Karpas-422 (cell line): Measurements from ENCODE around the gene EFHD1. TPM values are rescaled to one million over a fixed set of nuclear protein-coding genes. Genes with fewer than 3 reads are reported as not detected.

Experiments
- DNase-seq: peaks from one replicate; pipeline ENCODE4 v3.0.0-alpha.2; 2015
- H2AFZ ChIP-seq: fragments of 200-600 bp; sonication (generic); 2 replicates; pipeline ENCODE4 v1.6.1; 2014; ENCODE audit warnings: antibody characterized with exemption, low read length, mixed read lengths
- H3K27ac ChIP-seq: fragments of 200-600 bp; sonication (generic); 2 replicates; pipeline ENCODE4 v1.5.1; 2014; ENCODE audit warnings: mild to moderate bottlenecking, low read length, moderate library complexity
- H3K27me3 ChIP-seq: fragments of 200-600 bp; sonication (generic); 2 replicates; pipeline ENCODE4 v1.6.1; 2014; ENCODE audit warnings: low read length, mixed read lengths
- H3K36me3 ChIP-seq: fragments of 200-600 bp; sonication (generic); 2 replicates; pipeline ENCODE4 v1.6.1; 2014; ENCODE audit warnings: low read length, mixed read lengths; ENCODE audit not compliant: insufficient read depth
- H3K4me1 ChIP-seq: fragments of 200-600 bp; sonication (generic); 2 replicates; pipeline ENCODE4 v1.6.1; 2014; ENCODE audit warnings: mild to moderate bottlenecking, low read length, mixed read lengths
- H3K4me2 ChIP-seq: fragments of 200-600 bp; sonication (generic); 2 replicates; pipeline ENCODE4 v1.6.1; 2014; ENCODE audit warnings: low read length, low read depth, mild to moderate bottlenecking; ENCODE audit not compliant: poor library complexity, severe bottlenecking
- H3K4me3 ChIP-seq: fragments of 200-600 bp; sonication (generic); 2 replicates; pipeline ENCODE4 v1.5.1; 2014; ENCODE audit warnings: mild to moderate bottlenecking, antibody characterized with exemption, low read length, mixed read lengths
- H3K79me2 ChIP-seq: fragments of 200-600 bp; sonication (generic); 2 replicates; pipeline ENCODE4 v1.6.1; 2014; ENCODE audit warnings: mild to moderate bottlenecking, low read length, mixed read lengths
- H3K9ac ChIP-seq: fragments of 200-600 bp; sonication (generic); 2 replicates; pipeline ENCODE4 v1.6.0; 2014; ENCODE audit warnings: low read length
- H3K9me2 ChIP-seq: fragments of 200-600 bp; sonication (generic), shearing (Covaris generic); replicated peaks from 2 replicates; pipeline ENCODE4 v1.6.0; 2014; ENCODE audit warnings: mild to moderate bottlenecking, low read length, moderate library complexity; ENCODE audit not compliant: insufficient read depth
- H3K9me3 ChIP-seq: fragments of 300-700, 200-600 bp; sonication (generic); 2 replicates; pipeline ENCODE4 v1.6.1; 2014; ENCODE audit warnings: low read length, mixed read lengths
- H4K20me1 ChIP-seq: fragments of 200-600 bp; sonication (generic); 2 replicates; pipeline ENCODE4 v1.6.1; 2014; ENCODE audit warnings: mild to moderate bottlenecking, antibody characterized with exemption, low read length, low read depth; ENCODE audit not compliant: insufficient read depth
- total RNA-seq: library from RNA; depleted of rRNA; stranded (reverse); fragments of >200 nt; shearing (Covaris generic); gene quantifications from 2 replicates; pipeline ENCODE4 v1.2.3, GENCODE V29; 2014; ENCODE audit warnings: low replicate concordance; rRNA removed

EFHD1 gene, protein sequence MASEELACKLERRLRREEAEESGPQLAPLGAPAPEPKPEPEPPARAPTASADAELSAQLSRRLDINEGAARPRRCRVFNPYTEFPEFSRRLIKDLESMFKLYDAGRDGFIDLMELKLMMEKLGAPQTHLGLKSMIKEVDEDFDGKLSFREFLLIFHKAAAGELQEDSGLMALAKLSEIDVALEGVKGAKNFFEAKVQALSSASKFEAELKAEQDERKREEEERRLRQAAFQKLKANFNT
- total RNA-seq: not detected in 2 replicates

GRCh38 chr2:232633413-232634205, at the start of gene EFHD1:
Gene EFHD1, plus strand, starts transcription at chr2:232633604. Its CDS starts 101 bp downstream, at chr2:232633705.
- Histone ChIP-seq H3K4me2 (no peak within 1 kb of the TSS), H3K9ac (no peak within 1 kb of the TSS), H3K36me3 (no peaks in the 10 kb centered on the region), H3K9me2 (no peaks in the 10 kb centered on the region), H4K20me1 (no peaks in the 10 kb centered on the region), H2AFZ (no peak within 1 kb of the TSS), H3K4me1 (no peaks in the 10 kb centered on the region), H3K79me2 (no peaks in the 10 kb centered on the region), H3K27me3 (no peaks in the 10 kb centered on the region), H3K27ac (no peak within 1 kb of the TSS), H3K4me3 (no peak within 1 kb of the TSS), H3K9me3 (no peaks in the 10 kb centered on the region)
- DNase-seq: no peak

DNA sequence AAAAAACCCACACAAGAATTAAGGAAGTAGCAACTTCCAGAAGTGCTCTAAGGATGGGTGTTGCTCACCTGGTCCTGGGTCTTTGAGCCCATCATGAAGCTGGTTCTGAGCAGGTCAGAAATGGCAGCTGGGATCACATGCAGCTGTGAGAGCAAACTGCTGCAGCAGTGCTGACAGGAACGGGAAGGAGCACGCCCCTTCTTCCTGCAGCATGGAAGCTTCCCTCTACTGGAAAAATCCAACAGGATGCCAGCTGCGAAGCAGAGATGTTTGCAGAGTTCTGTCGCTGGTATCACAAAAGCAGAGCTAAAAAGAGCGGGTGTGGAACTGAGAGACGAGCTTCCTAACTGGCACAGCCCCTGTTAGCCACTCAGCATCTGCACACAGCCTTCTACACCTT, 49.2 kb upstream of the EFHD1 start:
- H3K4me1 ChIP-seq: peaks cover 19% of the 10 kb centered on the region
- no peak overlapping the region for H3K4me3 ChIP-seq
- no peak overlapping the region for H3K9ac ChIP-seq
- no peaks in the 10 kb centered on the region for H3K27me3 ChIP-seq
- H3K4me2 ChIP-seq: no peak overlapping the region
- no peaks in the 10 kb centered on the region for H3K79me2 ChIP-seq
- H3K36me3 ChIP-seq: 0 out of 2 replicates have a peak, but pooled peaks cover 3% of the 10 kb centered on the region
- H2AFZ ChIP-seq: no peak overlapping the region
- H3K27ac ChIP-seq: no peak overlapping the region
- DNase-seq: no peak
- no peaks in the 10 kb centered on the region for H3K9me3 ChIP-seq
- H4K20me1 ChIP-seq: no peaks in the 10 kb centered on the region
- no peaks in the 10 kb centered on the region for H3K9me2 ChIP-seq

DNA sequence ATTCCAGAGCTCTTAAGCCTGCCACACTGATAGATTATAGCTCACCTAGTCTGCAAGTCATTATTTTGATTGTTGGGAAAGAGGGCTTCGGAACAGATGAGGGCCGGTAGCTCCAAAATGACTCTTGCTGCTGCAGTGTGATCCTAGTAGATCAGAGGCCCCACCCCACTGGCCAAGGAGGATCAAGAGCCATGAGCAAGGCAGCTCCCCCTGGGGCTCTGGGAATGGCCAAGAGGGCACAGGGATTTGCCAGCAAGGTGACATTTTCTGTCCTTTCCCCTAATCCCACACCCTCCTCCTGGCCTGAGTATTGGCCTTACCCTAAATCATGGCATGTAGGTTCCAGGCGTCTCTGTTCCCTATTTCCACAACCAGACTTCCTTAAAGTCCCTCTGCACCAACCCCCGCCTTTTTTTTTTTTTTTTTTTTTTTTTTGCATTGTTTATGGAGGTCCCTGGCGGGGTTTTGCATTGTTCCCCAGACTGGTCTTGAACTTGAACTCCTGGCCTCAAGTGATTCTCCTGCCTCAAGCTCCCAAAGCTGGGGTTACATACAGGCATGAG, 46.4 kb upstream of the EFHD1 start:
- H3K9me2 ChIP-seq: no peaks in the 10 kb centered on the region
- H4K20me1 ChIP-seq: no peaks in the 10 kb centered on the region
- H3K27me3 ChIP-seq: no peaks in the 10 kb centered on the region
- no peaks in the 10 kb centered on the region for H3K36me3 ChIP-seq
- no peak overlapping the region for H2AFZ ChIP-seq
- no peaks in the 10 kb centered on the region for H3K79me2 ChIP-seq
- H3K9me3 ChIP-seq: no peaks in the 10 kb centered on the region
- H3K4me3 ChIP-seq: no peak overlapping the region
- no peak overlapping the region for H3K4me2 ChIP-seq
- peaks cover 2% of the 10 kb centered on the region for H3K4me1 ChIP-seq
- DNase-seq: no peak
- no peak overlapping the region for H3K27ac ChIP-seq
- no peak overlapping the region for H3K9ac ChIP-seq

- no peak overlapping the region for H2AFZ ChIP-seq
- no peak overlapping the region for H3K4me3 ChIP-seq
- H3K79me2 ChIP-seq: no peaks in the 10 kb centered on the region
- H3K9ac ChIP-seq: no peak overlapping the region
- no peak overlapping the region for H3K4me2 ChIP-seq
- H3K4me1 ChIP-seq: no peaks in the 10 kb centered on the region
- H3K9me3 ChIP-seq: no peaks in the 10 kb centered on the region
- no peak overlapping the region for H3K27ac ChIP-seq
- DNase-seq: no peak
- H3K9me2 ChIP-seq: no peaks in the 10 kb centered on the region
- H3K27me3 ChIP-seq: no peaks in the 10 kb centered on the region
- no peaks in the 10 kb centered on the region for H3K36me3 ChIP-seq
- no peaks in the 10 kb centered on the region for H4K20me1 ChIP-seq
Measured at GRCh38 chr2:232587512-232587911, 45.9 kb upstream of the EFHD1 start.

- H3K4me2 ChIP-seq: no peak overlapping the region
- H3K4me3 ChIP-seq: no peak overlapping the region
- H3K9me2 ChIP-seq: no peaks in the 10 kb centered on the region
- no peak overlapping the region for H3K9ac ChIP-seq
- H4K20me1 ChIP-seq: no peaks in the 10 kb centered on the region
- H3K27ac ChIP-seq: no peak overlapping the region
- no peaks in the 10 kb centered on the region for H3K79me2 ChIP-seq
- H3K27me3 ChIP-seq: no peaks in the 10 kb centered on the region
- H3K9me3 ChIP-seq: no peaks in the 10 kb centered on the region
- no peaks in the 10 kb centered on the region for H3K4me1 ChIP-seq
- DNase-seq: no peak
- no peak overlapping the region for H2AFZ ChIP-seq
- H3K36me3 ChIP-seq: no peaks in the 10 kb centered on the region
Measured at GRCh38 chr2:232588031-232588430, 45.4 kb upstream of the EFHD1 start.

- Histone ChIP-seq H3K4me1 (no peaks in the 10 kb centered on the region), H3K79me2 (no peaks in the 10 kb centered on the region), H3K27ac (no peak overlapping the region), H2AFZ (no peak overlapping the region), H3K9me2 (no peaks in the 10 kb centered on the region), H3K9ac (no peak overlapping the region), H3K9me3 (no peaks in the 10 kb centered on the region), H3K4me3 (no peak overlapping the region), H3K27me3 (no peaks in the 10 kb centered on the region), H4K20me1 (no peaks in the 10 kb centered on the region), H3K36me3 (no peaks in the 10 kb centered on the region), H3K4me2 (no peak overlapping the region)
- DNase-seq: no peak
Measured at GRCh38 chr2:232588680-232589585, 44.5 kb upstream of the EFHD1 start.

GRCh38 chr2:232592772-232593395, 40.5 kb upstream of the EFHD1 start:
- DNase-seq: no peak
- Histone ChIP-seq H2AFZ (no peak overlapping the region), H4K20me1 (no peaks in the 10 kb centered on the region), H3K27me3 (no peaks in the 10 kb centered on the region), H3K4me3 (no peak overlapping the region), H3K79me2 (no peaks in the 10 kb centered on the region), H3K9ac (no peak overlapping the region), H3K9me3 (no peaks in the 10 kb centered on the region), H3K27ac (no peak overlapping the region), H3K36me3 (no peaks in the 10 kb centered on the region), H3K4me2 (no peak overlapping the region), H3K9me2 (no peaks in the 10 kb centered on the region), H3K4me1 (no peaks in the 10 kb centered on the region)
